ENCODE measurements around the gene USP22. TPM values are rescaled to one million over a fixed set of nuclear protein-coding genes. Genes with fewer than 3 reads are reported as not detected.

USP22 gene
- total and polyA plus RNA-seq, 2 of the 8 experiments (the other 6 are each of a cell fraction or from before 2014, with no cell fraction given), result 221 to 316 TPM

GRCh38 chr17:21001111-21001812, 41.5 kb downstream of the USP22 start:
- H3K18ac ChIP-seq (ENCODE audit: extremely low read depth, low read length), result no peak overlapping the region
- no peaks in the 10 kb centered on the region for H3K9me3 ChIP-seq (ENCODE audit: insufficient read depth in 2 of 2, low read depth in 1 of 2, low read length in 1 of 2)
- ChIA-PET POLR2A (ENCODE audit: partially characterized antibody) (interaction anchor here (1.4 to 2.4 kb wide), 5 partner anchors 8 to 42 kb away, joined by 4 to 8 read pairs (median 4); partner anchors contain the start of gene USP22), CTCF (ENCODE audit: partially characterized antibody) (interaction anchor here (0.7 to 0.9 kb wide), 2 partner anchors 56 to 106 kb away, joined by 3 read pairs; no protein-coding TSS in a partner anchor)
- no peak for TF ChIP-seq USF2 (IDR thresholded peaks at IDR 0.05; ENCODE audit: low read length)
- no peak overlapping the region for H3K14ac ChIP-seq (ENCODE audit: insufficient read length)
- peaks cover 37 to 64% (median 50%) of the 10 kb centered on the region in 4 experiments for H3K36me3 ChIP-seq (ENCODE audit: control insufficient read depth in 2 of 4, insufficient read depth in 4 of 4, low read length in 3 of 4)
- H3K27ac ChIP-seq (ENCODE audit: low read depth, low read length), result no peak overlapping the region
- no peak overlapping the region for H3K4me2 ChIP-seq (ENCODE audit: insufficient read depth in 1 of 2, low read depth in 2 of 2, low read length in 2 of 2)
- H3K4me1 ChIP-seq (replicated peaks in 1 of 4; ENCODE audit: control insufficient read depth in 3 of 4, insufficient read depth in 4 of 4, low read length in 3 of 4), result peaks cover 0 to 4% (median 0%) of the 10 kb centered on the region in 4 experiments; a peak in 1 of 7 replicates
- H2AFZ ChIP-seq (ENCODE audit: low read length), result no peak overlapping the region
- H3K56ac ChIP-seq (replicated peaks; ENCODE audit: insufficient read length, low read depth, low read length), result no peak overlapping the region
- H3K23me2 ChIP-seq (ENCODE audit: low read depth, low read length), result no peaks in the 10 kb centered on the region
- H3K27me3 ChIP-seq (replicated peaks in 1 of 4; ENCODE audit: control insufficient read depth in 3 of 4, extremely low read depth in 1 of 4, insufficient read depth in 3 of 4, low read length in 3 of 4), result no peaks in the 10 kb centered on the region
- WGBS, 2 experiments (ENCODE audit: extremely low coverage in 1 of 2, insufficient coverage in 1 of 2, insufficient read length in 1 of 2, insufficient replicate concordance in 2 of 2, low coverage in 1 of 2, low lambda C conversion rate in 2 of 2, missing lambda C conversion rate in 1 of 2), result 92% methylated on average over 7 of the region's 7 CpGs; no CpG with 5 or more reads in 1 of the 2 experiments
- no peak overlapping the region for H2BK12ac ChIP-seq (ENCODE audit: low read depth, low read length)
- H2AK5ac ChIP-seq (ENCODE audit: low read depth, low read length), result no peak overlapping the region
- H3K79me1 ChIP-seq (ENCODE audit: low read depth, low read length), result peaks cover 2% of the 10 kb centered on the region
- no peak overlapping the region for H4K5ac ChIP-seq (ENCODE audit: insufficient read length, low read depth, low read length)
- H4K91ac ChIP-seq (replicated peaks; ENCODE audit: insufficient read length, low read length), result no peak overlapping the region
- no peak overlapping the region for H2BK20ac ChIP-seq (ENCODE audit: low read length)
- FAIRE-seq (no peak), DNase-seq (ENCODE audit: low read depth in 1 of 2, low spot score in 2 of 2) (no peak)
- no peak overlapping the region for H3K4ac ChIP-seq (replicated peaks; ENCODE audit: insufficient read length, low read depth, low read length)
- H3K23ac ChIP-seq (ENCODE audit: insufficient read length), result no peak overlapping the region
- no peak overlapping the region for H2BK15ac ChIP-seq (ENCODE audit: low read length)
- peaks cover 0 to 13% of the 10 kb centered on the region in 2 experiments; a peak in 2 of 4 replicates for H3K79me2 ChIP-seq (ENCODE audit: control insufficient read depth in 1 of 2, insufficient read depth in 2 of 2, low read length in 2 of 2)
- H2BK120ac ChIP-seq (replicated peaks; ENCODE audit: low read depth, low read length), result no peak overlapping the region
- no peak overlapping the region for H3K4me3 ChIP-seq (ENCODE audit: extremely low read depth in 1 of 4, insufficient read depth in 2 of 4, low read depth in 3 of 4, low read length in 4 of 4)
- H3K9ac ChIP-seq (replicated peaks in 1 of 4; ENCODE audit: extremely low read depth in 1 of 4, low read depth in 3 of 4, low read length in 3 of 4), result no peak overlapping the region
- H4K8ac ChIP-seq (ENCODE audit: extremely low read depth, insufficient read depth, low read length), result no peak overlapping the region
- no peak overlapping the region for H2BK5ac ChIP-seq (ENCODE audit: low read depth, low read length)
- H4K20me1 ChIP-seq (replicated peaks in 1 of 2; ENCODE audit: control insufficient read depth in 1 of 2, insufficient read depth in 2 of 2, low read length in 2 of 2), result peaks cover 20 to 34% of the 10 kb centered on the region in 2 experiments

Measured in H1 (cell line).